Duodenal mucosa (tissue), 2 donors: Measurements from ENCODE around the gene RCSD1.

ENCODE experiments used
- H3K27ac ChIP-seq: one replicate; pipeline ENCODE4 v1.7.0; 2013; ENCODE audit warnings: low read depth, low read length
- H3K27me3 ChIP-seq, 2 donors: one replicate each; pipeline ENCODE4 v1.7.0; 2013; ENCODE audit warnings: low read length in 2 of 2, control low read depth in 1 of 2; ENCODE audit not compliant: insufficient read depth in 2 of 2, control insufficient read depth in 1 of 2
- H3K36me3 ChIP-seq, 2 donors: one replicate each; pipeline ENCODE4 v1.7.0; 2013; ENCODE audit warnings: low read length in 2 of 2, control low read depth in 1 of 2; ENCODE audit not compliant: insufficient read depth in 2 of 2, control insufficient read depth in 1 of 2
- H3K4me1 ChIP-seq, 2 donors: one replicate each; pipeline ENCODE4 v1.7.0; 2013; ENCODE audit warnings: low read length in 2 of 2, control low read depth in 1 of 2; ENCODE audit not compliant: insufficient read depth in 2 of 2, control insufficient read depth in 1 of 2
- H3K4me3 ChIP-seq, 2 donors: one replicate each; pipeline ENCODE4 v1.7.0; 2013; ENCODE audit warnings: low read length in 2 of 2, low read depth in 1 of 2
- H3K9ac ChIP-seq, 2 donors: one replicate each; pipeline ENCODE4 v1.7.0; 2013; ENCODE audit warnings: low read length in 2 of 2, low read depth in 1 of 2
- H3K9me3 ChIP-seq, 2 donors: one replicate each; pipeline ENCODE4 v1.7.0; 2013; ENCODE audit warnings: low read length in 2 of 2, control low read depth in 1 of 2; ENCODE audit not compliant: control insufficient read depth in 1 of 2

RCSD1 gene

GRCh38 chr1:167640051-167640450 lies 10.0 kb downstream of the RCSD1 start:
- Histone ChIP-seq H3K4me3 (no peak overlapping the region), H3K27ac (no peak overlapping the region), H3K27me3 (no peaks in the 10 kb centered on the region), H3K36me3 (peaks cover 0 to 6% of the 10 kb centered on the region in 2 donors), H3K9me3 (no peaks in the 10 kb centered on the region), H3K9ac (no peak overlapping the region), H3K4me1 (peaks cover 37 to 41% of the 10 kb centered on the region in 2 donors)

DNA sequence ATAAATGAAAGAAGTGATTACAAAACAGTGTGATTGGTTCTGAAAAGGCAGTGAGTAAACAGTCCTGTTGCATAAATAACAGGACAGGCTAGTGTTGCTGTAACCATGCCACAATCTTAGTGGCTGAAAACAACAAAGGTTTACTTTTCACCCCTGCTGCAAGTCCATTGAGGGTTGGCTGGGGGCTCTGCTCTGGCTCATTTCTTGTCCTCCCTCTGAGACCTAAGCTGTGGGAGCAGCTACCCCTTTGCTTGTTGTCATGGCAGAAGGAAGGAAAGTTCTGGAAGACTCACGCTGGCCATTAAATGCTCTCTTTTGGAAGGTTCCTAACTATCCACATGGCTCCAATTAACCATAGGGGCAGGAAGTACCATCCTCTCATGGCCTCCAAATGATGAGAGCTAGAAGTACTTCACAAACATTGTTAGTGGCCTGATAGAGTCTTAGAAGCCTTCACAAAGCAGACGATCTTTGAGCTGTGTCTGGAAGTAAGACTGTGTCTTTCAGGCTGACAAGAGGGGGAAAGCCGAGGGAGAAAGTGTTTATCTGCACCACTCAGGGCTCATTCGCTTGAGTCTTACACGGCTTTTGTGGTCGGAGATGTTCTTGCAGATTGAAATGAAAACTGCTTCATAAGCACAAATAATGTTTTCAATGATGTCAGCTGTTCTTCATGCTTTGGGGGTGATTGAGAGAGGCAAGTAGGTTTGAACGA lies 11.9 kb downstream of the RCSD1 start:
- H3K27me3 ChIP-seq, result no peaks in the 10 kb centered on the region
- H3K36me3 ChIP-seq, result peaks cover 0 to 6% of the 10 kb centered on the region in 2 donors
- H3K9me3 ChIP-seq, result no peaks in the 10 kb centered on the region
- H3K9ac ChIP-seq, result no peak overlapping the region
- H3K4me1 ChIP-seq, result peaks cover 29 to 36% of the 10 kb centered on the region in 2 donors
- H3K4me3 ChIP-seq, result no peak overlapping the region
- H3K27ac ChIP-seq, result no peak overlapping the region

DNA sequence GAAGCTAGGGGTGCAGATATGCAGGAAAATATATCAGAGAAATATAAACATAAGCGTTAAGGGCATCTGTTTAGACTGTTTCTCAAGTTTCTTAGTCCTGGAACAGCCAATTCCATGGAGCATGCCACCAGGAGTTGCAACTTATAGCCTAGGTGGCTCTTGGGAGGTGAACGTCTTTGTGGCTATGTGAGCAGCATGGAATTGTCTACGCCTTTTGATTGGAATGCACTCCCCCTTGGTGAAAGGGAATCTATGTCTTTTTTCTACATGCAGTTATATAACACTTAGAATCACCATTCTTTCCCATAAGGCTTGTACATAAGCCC lies 12.4 kb downstream of the RCSD1 start:
- Histone ChIP-seq H3K9me3 (no peaks in the 10 kb centered on the region), H3K36me3 (peaks cover 0 to 6% of the 10 kb centered on the region in 2 donors), H3K27me3 (no peaks in the 10 kb centered on the region), H3K4me3 (no peak overlapping the region), H3K9ac (no peak overlapping the region), H3K27ac (no peak overlapping the region), H3K4me1 (peaks cover 25 to 30% of the 10 kb centered on the region in 2 donors)

DNA sequence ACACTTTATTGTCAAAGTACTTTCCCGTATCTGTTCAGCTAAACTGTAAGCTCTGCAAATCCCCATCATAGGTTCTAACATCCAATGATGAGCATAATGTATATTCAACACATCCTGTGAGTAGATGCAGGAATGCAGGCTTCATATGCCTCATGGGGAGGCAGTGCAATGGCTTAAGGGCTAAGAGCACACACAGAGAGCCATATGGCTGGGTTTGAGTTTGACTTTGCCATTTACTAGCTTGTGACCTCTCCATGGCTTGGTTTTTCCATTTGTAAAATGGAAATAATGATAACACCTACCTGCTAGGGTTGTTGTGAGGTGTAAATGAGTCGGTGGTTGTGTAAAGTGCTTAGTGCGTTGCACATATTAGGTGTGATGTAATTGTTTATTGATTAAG lies 13.4 kb downstream of the RCSD1 start:
- Histone ChIP-seq H3K27ac (no peak overlapping the region), H3K36me3 (peaks cover 0 to 6% of the 10 kb centered on the region in 2 donors), H3K27me3 (no peaks in the 10 kb centered on the region), H3K4me3 (no peak overlapping the region), H3K9ac (no peak overlapping the region), H3K9me3 (no peaks in the 10 kb centered on the region), H3K4me1 (peaks cover 24 to 28% of the 10 kb centered on the region in 2 donors)

DNA sequence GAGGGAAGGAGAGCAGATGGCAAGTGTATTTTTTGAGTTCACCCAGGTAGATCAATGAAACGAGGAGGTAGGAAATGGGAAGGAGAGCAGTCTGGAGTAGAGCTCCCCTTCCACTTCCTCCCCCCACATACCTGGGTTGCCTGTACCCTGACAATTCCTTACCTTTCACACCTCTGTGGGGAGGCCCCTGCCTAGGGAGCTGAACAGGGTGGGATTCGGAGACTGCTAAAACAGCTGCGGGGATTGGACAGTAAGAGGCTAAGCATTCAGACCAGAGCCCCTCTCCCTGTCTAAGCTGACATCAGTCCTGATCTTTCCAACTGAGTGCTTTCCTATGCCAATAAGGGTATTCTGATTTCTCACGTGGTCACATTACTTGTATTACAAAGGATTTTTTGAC lies 14.5 kb downstream of the RCSD1 start:
- Histone ChIP-seq H3K9ac (no peak overlapping the region), H3K36me3 (peaks cover 0 to 6% of the 10 kb centered on the region in 2 donors)

GRCh38 chr1:167645140-167645541 lies 15.1 kb downstream of the RCSD1 start:
- Histone ChIP-seq H3K4me1 (peaks cover 40 to 45% of the 10 kb centered on the region in 2 donors), H3K36me3 (peaks cover 0 to 4% of the 10 kb centered on the region in 2 donors), H3K27me3 (no peaks in the 10 kb centered on the region), H3K9ac (no peak overlapping the region), H3K9me3 (no peaks in the 10 kb centered on the region), H3K27ac (no peak overlapping the region), H3K4me3 (no peak overlapping the region)

More for the DNA sequence above, 14.5 kb downstream of the RCSD1 start:
- H3K27me3 ChIP-seq, result no peaks in the 10 kb centered on the region
- no peak overlapping the region for H3K27ac ChIP-seq
- H3K4me3 ChIP-seq, result no peak overlapping the region
- no peaks in the 10 kb centered on the region for H3K9me3 ChIP-seq
- H3K4me1 ChIP-seq, result peaks cover 34 to 39% of the 10 kb centered on the region in 2 donors

DNA sequence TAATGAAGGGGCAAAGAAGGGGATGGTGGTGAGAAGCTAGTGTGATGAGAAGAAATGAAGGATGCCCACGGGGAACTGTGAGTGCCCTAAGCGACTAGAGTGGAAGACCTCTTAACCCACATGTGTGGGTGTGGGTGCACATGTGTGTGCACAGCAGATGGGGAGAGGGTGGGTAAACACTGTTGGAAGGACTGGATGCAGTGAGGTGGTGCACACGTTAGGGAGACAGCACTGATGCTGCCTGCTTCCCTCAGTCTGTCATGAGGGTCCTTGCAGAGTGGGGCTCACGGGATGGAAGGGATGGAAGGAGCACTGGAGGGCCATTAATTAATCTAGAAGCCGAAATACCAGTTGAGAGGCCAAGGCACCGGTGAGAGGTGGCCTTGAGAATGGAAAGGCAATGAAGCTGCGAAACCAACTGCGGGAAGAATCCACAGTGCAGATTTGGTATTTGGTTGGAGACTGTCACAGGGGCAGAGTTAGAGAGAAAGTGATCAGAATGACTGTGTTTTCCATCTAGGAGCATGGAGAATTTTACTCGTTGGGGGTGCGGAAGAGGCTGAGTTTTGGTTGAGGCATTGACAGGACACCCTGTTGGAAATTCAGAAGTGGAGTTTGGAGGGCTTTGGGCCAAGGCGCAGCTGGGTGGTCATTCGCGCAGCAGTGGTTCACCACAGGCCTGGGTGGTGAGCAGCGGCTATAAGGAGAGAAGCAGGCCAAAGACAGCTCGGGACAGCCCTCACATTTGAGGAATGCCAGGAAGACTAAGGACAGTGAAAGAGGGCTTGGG lies 15.8 kb downstream of the RCSD1 start:
- H3K9me3 ChIP-seq, result no peaks in the 10 kb centered on the region
- H3K4me3 ChIP-seq, result no peak overlapping the region
- H3K27ac ChIP-seq, result no peak overlapping the region
- no peaks in the 10 kb centered on the region for H3K36me3 ChIP-seq
- no peaks in the 10 kb centered on the region for H3K27me3 ChIP-seq
- H3K9ac ChIP-seq, result no peak overlapping the region
- peaks cover 46 to 51% of the 10 kb centered on the region in 2 donors for H3K4me1 ChIP-seq

GRCh38 chr1:167648252-167648849 lies 18.3 kb downstream of the RCSD1 start:
- no peak overlapping the region for H3K27ac ChIP-seq
- H3K4me3 ChIP-seq, result no peak overlapping the region
- peaks cover 45 to 55% of the 10 kb centered on the region in 2 donors for H3K4me1 ChIP-seq
- no peak overlapping the region for H3K9ac ChIP-seq
- no peaks in the 10 kb centered on the region for H3K27me3 ChIP-seq
- no peaks in the 10 kb centered on the region for H3K36me3 ChIP-seq
- no peaks in the 10 kb centered on the region for H3K9me3 ChIP-seq

DNA sequence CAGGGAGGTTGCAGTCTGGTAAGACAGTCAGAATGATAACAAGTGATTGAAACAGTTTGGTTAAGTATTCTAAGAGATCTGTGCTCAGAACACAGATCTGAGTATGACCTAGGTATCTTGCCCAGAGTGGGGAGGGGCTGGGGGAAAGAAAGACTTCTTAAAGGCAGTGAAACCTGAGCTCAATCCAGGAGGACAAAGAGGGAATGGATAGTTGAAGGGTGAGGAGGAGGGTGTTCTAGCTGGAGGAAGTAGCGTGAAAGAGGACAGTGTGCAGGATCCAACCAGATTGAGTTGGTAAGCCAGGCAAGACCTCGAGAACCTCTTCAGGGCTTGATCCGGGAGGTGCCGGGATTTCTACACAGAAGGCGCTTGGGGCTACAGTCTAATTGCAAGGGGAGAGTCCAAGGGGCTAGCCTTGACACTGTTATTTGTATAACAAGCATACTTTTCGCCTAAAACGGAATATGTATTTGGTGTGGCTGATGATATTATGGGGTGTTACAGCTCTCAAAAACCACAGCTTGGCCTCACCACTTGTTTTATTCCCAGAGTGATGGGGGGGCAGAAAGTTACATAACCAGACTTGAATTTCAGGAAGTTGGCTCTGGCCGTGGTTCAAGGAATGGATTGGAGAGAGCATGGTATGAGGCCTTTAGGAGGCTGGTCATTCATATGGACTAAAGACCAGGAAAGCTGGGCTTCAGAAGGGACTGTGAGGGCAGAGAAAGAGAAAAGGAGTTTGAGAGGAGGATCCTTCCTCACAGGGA lies 19.1 kb downstream of the RCSD1 start:
- Histone ChIP-seq H3K4me1 (peaks cover 50 to 57% of the 10 kb centered on the region in 2 donors), H3K9me3 (no peaks in the 10 kb centered on the region), H3K36me3 (no peaks in the 10 kb centered on the region), H3K9ac (no peak overlapping the region), H3K27ac (no peak overlapping the region), H3K27me3 (no peaks in the 10 kb centered on the region), H3K4me3 (no peak overlapping the region)
